ENCODE data around the gene KLHDC8B. TPM values are rescaled to one million over a fixed set of nuclear protein-coding genes. Genes with fewer than 3 reads are reported as not detected.
"Not testable (repeated sequence)": the region's sequence is repeated elsewhere in the genome, so short reads cannot be mapped to it uniquely, and the experiment has no call there.

KLHDC8B gene
- total RNA-seq, 1 experiment from 2014 or later: not detected

- no peak for DNase-seq (ENCODE audit: low spot score)
These were observed 10.0 kb downstream of the KLHDC8B start for GRCh38 chr3:49181351-49181750.

- DNase-seq (ENCODE audit: low spot score): no peak
These were observed 11.3 kb downstream of the KLHDC8B start for GRCh38 chr3:49182682-49183081.

- no peak for DNase-seq (ENCODE audit: low spot score)
These were observed 12.5 kb downstream of the KLHDC8B start for GRCh38 chr3:49183873-49184272.

- no peak for DNase-seq (ENCODE audit: low spot score)
These were observed 20.3 kb downstream of the KLHDC8B start for GRCh38 chr3:49191741-49192140.

- no peak for DNase-seq (ENCODE audit: low spot score)
These were observed 26.8 kb downstream of the KLHDC8B start for GRCh38 chr3:49198161-49198560.

GRCh38 chr3:49198611-49199230, 27.3 kb downstream of the KLHDC8B start:
- no peak for DNase-seq (ENCODE audit: low spot score)

GRCh38 chr3:49199239-49199899, 28.0 kb downstream of the KLHDC8B start:
- DNase-seq (ENCODE audit: low spot score): no peak

GRCh38 chr3:49199900-49200281, 28.5 kb downstream of the KLHDC8B start:
- no peak for DNase-seq (ENCODE audit: low spot score)

GRCh38 chr3:49213541-49213943, 42.1 kb downstream of the KLHDC8B start:
- no peak for DNase-seq (ENCODE audit: low spot score)

GRCh38 chr3:49213998-49214397, 42.6 kb downstream of the KLHDC8B start:
- no peak for DNase-seq (ENCODE audit: low spot score)

GRCh38 chr3:49216687-49217086, 45.3 kb downstream of the KLHDC8B start:
- not testable (repeated sequence) for DNase-seq (ENCODE audit: low spot score)

- not testable (repeated sequence) for DNase-seq (ENCODE audit: low spot score)
These were observed 45.7 kb downstream of the KLHDC8B start for GRCh38 chr3:49217108-49217507.

- no peak for DNase-seq (ENCODE audit: low spot score)
These were observed 46.5 kb downstream of the KLHDC8B start for GRCh38 chr3:49217688-49218470.

- DNase-seq (ENCODE audit: low spot score): peak; percentile 65
These were observed 47.1 kb downstream of the KLHDC8B start for GRCh38 chr3:49218471-49218989.

GRCh38 chr3:49219132-49219531, 47.7 kb downstream of the KLHDC8B start:
- DNase-seq (ENCODE audit: low spot score): no peak

- DNase-seq (ENCODE audit: low spot score): not testable (repeated sequence)
These were observed 49.7 kb downstream of the KLHDC8B start for GRCh38 chr3:49220985-49221563.

GRCh38 chr3:49222002-49222401, 50.6 kb downstream of the KLHDC8B start:
- DNase-seq (ENCODE audit: low spot score): peak; percentile 32

Other genes with a start within 250 kb of the KLHDC8B start
- 61.2 and 67.7 TPM in 2 replicates for gene P4HTM, start 181.4 kb upstream of the KLHDC8B start, total RNA-seq (2014; rRNA removed; shearing (Covaris generic))
- gene WDR6, start 164.2 kb upstream of the KLHDC8B start, total RNA-seq (2014; rRNA removed; shearing (Covaris generic)): 82.3 and 87.1 TPM in 2 replicates
- 42.2 and 45.4 TPM in 2 replicates for gene DALRD3, start 153.0 kb upstream of the KLHDC8B start, total RNA-seq (2014; rRNA removed; shearing (Covaris generic))
- 254 and 271 TPM in 2 replicates for gene NDUFAF3, start 149.5 kb upstream of the KLHDC8B start, total RNA-seq (2014; rRNA removed; shearing (Covaris generic))
- 265 and 282 TPM in 2 replicates for gene IMPDH2, start 142.2 kb upstream of the KLHDC8B start, total RNA-seq (2014; rRNA removed; shearing (Covaris generic))
- gene QRICH1, start 77.5 kb upstream of the KLHDC8B start, total RNA-seq (2014; rRNA removed; shearing (Covaris generic)): 51.6 and 74.4 TPM in 2 replicates
- gene QARS1, start 66.8 kb upstream of the KLHDC8B start, total RNA-seq (2014; rRNA removed; shearing (Covaris generic)): 272 and 291 TPM in 2 replicates
- 39.3 and 49.3 TPM in 2 replicates for gene USP19, start 50.8 kb upstream of the KLHDC8B start, total RNA-seq (2014; rRNA removed; shearing (Covaris generic))
- 49.5 and 56.8 TPM in 2 replicates for gene LAMB2, start 38.5 kb upstream of the KLHDC8B start, total RNA-seq (2014; rRNA removed; shearing (Covaris generic))
- gene CCDC71, start 5.3 kb upstream of the KLHDC8B start, total RNA-seq (2014; rRNA removed; shearing (Covaris generic)): 12.4 and 19.5 TPM in 2 replicates
- gene C3orf62, start 105.6 kb downstream of the KLHDC8B start, total RNA-seq (2014; rRNA removed; shearing (Covaris generic)): 1.3 and 3.8 TPM in 2 replicates
- gene USP4, start 168.5 kb downstream of the KLHDC8B start, total RNA-seq (2014; rRNA removed; shearing (Covaris generic)): 8.0 and 14.7 TPM in 2 replicates
- 500 and 516 TPM in 2 replicates for gene GPX1, start 186.8 kb downstream of the KLHDC8B start, total RNA-seq (2014; rRNA removed; shearing (Covaris generic))
- gene RHOA, start 240.4 kb downstream of the KLHDC8B start, total RNA-seq (2014; rRNA removed; shearing (Covaris generic)): 199 and 229 TPM in 2 replicates
- 26.6 TPM in 2 replicates for gene TCTA, start 240.8 kb downstream of the KLHDC8B start, total RNA-seq (2014; rRNA removed; shearing (Covaris generic))